ENCODE measurements around the gene NAXE. TPM values are rescaled to one million over a fixed set of nuclear protein-coding genes. Genes with fewer than 3 reads are reported as not detected.
"Not testable (repeated sequence)": the region's sequence is repeated elsewhere in the genome, so short reads cannot be mapped to it uniquely, and the experiment has no call there.

The NAXE gene
- total RNA-seq, 1 donor from 2014 or later, result 44.5 TPM

- H3K36me3 Mint-ChIP-seq (ENCODE audit: unreplicated experiment), result no peaks in the 10 kb centered on the region
- peaks cover 6% of the 10 kb centered on the region for H3K9me3 Mint-ChIP-seq (ENCODE audit: unreplicated experiment)
- peaks cover 9% of the 10 kb centered on the region for H3K4me1 Mint-ChIP-seq (ENCODE audit: low read depth, unreplicated experiment)
- H3K27ac Mint-ChIP-seq (ENCODE audit: unreplicated experiment), result peak within 1 kb of the TSS; percentile 95
- peaks cover 5% of the 10 kb centered on the region for H3K27me3 Mint-ChIP-seq (ENCODE audit: unreplicated experiment)
- DNase-seq, result peak; percentile 75
- peak within 1 kb of the TSS; percentile 100 for H3K4me3 Mint-ChIP-seq (ENCODE audit: unreplicated experiment)
- TF ChIP-seq CTCF (IDR thresholded peaks at IDR 0.05; ENCODE audit: partially characterized antibody, unreplicated experiment), result no peak
Measured at GRCh38 chr1:156601122-156601830, 9.7 kb downstream of the NAXE start, which contains the start of gene GPATCH4. Gene GPATCH4, minus strand, starts transcription at chr1:156601479.

- Mint-ChIP-seq H3K27me3 (ENCODE audit: unreplicated experiment) (peaks cover 4% of the 10 kb centered on the region), H3K4me1 (ENCODE audit: low read depth, unreplicated experiment) (peaks cover 9% of the 10 kb centered on the region), H3K9me3 (ENCODE audit: unreplicated experiment) (peaks cover 6% of the 10 kb centered on the region), H3K27ac (ENCODE audit: unreplicated experiment) (peak overlapping the region; percentile 95), H3K36me3 (ENCODE audit: unreplicated experiment) (no peaks in the 10 kb centered on the region), H3K4me3 (ENCODE audit: unreplicated experiment) (peak overlapping the region; percentile 100)
- no peak for TF ChIP-seq CTCF (IDR thresholded peaks at IDR 0.05; ENCODE audit: partially characterized antibody, unreplicated experiment)
- DNase-seq, result no peak
Measured at GRCh38 chr1:156601892-156602291, 10.3 kb downstream of the NAXE start.

- Mint-ChIP-seq H3K36me3 (ENCODE audit: unreplicated experiment) (no peaks in the 10 kb centered on the region), H3K4me3 (ENCODE audit: unreplicated experiment) (peak overlapping the region; percentile 20), H3K9me3 (ENCODE audit: unreplicated experiment) (peaks cover 6% of the 10 kb centered on the region), H3K27ac (ENCODE audit: unreplicated experiment) (no peak overlapping the region), H3K4me1 (ENCODE audit: low read depth, unreplicated experiment) (peaks cover 9% of the 10 kb centered on the region), H3K27me3 (ENCODE audit: unreplicated experiment) (peaks cover 4% of the 10 kb centered on the region)
- peak; percentile 9 for TF ChIP-seq CTCF (IDR thresholded peaks at IDR 0.05; ENCODE audit: partially characterized antibody, unreplicated experiment)
- DNase-seq, result no peak
Measured at GRCh38 chr1:156602557-156602993, 11.0 kb downstream of the NAXE start.

GRCh38 chr1:156607344-156607743 lies 15.8 kb downstream of the NAXE start:
- DNase-seq; H3K4me3 Mint-ChIP-seq (ENCODE audit: unreplicated experiment); H3K9me3 Mint-ChIP-seq (ENCODE audit: unreplicated experiment); H3K27me3 Mint-ChIP-seq (ENCODE audit: unreplicated experiment); H3K27ac Mint-ChIP-seq (ENCODE audit: unreplicated experiment); H3K36me3 Mint-ChIP-seq (ENCODE audit: unreplicated experiment): not testable (repeated sequence)
- H3K4me1 Mint-ChIP-seq (ENCODE audit: low read depth, unreplicated experiment), result peaks cover 11% of the 10 kb centered on the region

- Mint-ChIP-seq H3K36me3 (ENCODE audit: unreplicated experiment) (no peaks in the 10 kb centered on the region), H3K27me3 (ENCODE audit: unreplicated experiment) (no peaks in the 10 kb centered on the region), H3K27ac (ENCODE audit: unreplicated experiment) (peak overlapping the region; percentile 91), H3K4me3 (ENCODE audit: unreplicated experiment) (peak overlapping the region; percentile 61), H3K9me3 (ENCODE audit: unreplicated experiment) (no peaks in the 10 kb centered on the region), H3K4me1 (ENCODE audit: low read depth, unreplicated experiment) (peaks cover 11% of the 10 kb centered on the region)
- DNase-seq, result peak; percentile 61
- peak; percentile 58 for TF ChIP-seq CTCF (IDR thresholded peaks at IDR 0.05; ENCODE audit: partially characterized antibody, unreplicated experiment)
Measured at GRCh38 chr1:156608036-156608674, 16.6 kb downstream of the NAXE start.
